H1 (cell line): ENCODE measurements around the gene NDST3.

Experiments
- CREB1 ChIP-seq: IDR thresholded peaks from 2 replicates; pipeline ENCODE4 v1.6.1; 2012; ENCODE audit warnings: inconsistent platforms
- GTF2F1 ChIP-seq: IDR thresholded peaks from 2 replicates; pipeline ENCODE4 v1.6.1; 2012; ENCODE audit warnings: low read depth, low read length, improper control_type of control experiment, borderline replicate concordance
- POLR2A ChIP-seq, 2 experiments: IDR thresholded peaks; 1 replicate in 1 of 2; 2 replicates in 1 of 2; pipeline ENCODE4 v1.6.1; 2011; ENCODE audit warnings: low read depth in 2 of 2, low read length in 2 of 2, mild to moderate bottlenecking in 2 of 2; ENCODE audit errors: control extremely low read depth in 1 of 2
- POLR2AphosphoS5 ChIP-seq: IDR thresholded peaks from 2 replicates; pipeline ENCODE4 v1.6.1; 2011; ENCODE audit warnings: low read depth, low read length
- TF ChIP-seq, protein P1 (sequence below), 3 experiments: IDR thresholded peaks; 1 replicate in 2 of 3; 2 replicates in 1 of 3; pipeline versions ENCODE4 v1.5.1 to v1.6.1; 2011; ENCODE audit warnings: low read length in 3 of 3, mild to moderate bottlenecking in 3 of 3, inconsistent platforms in 2 of 3, low read depth in 1 of 3, moderate library complexity in 1 of 3; ENCODE audit not compliant: insufficient read depth in 1 of 3; ENCODE audit errors: control extremely low read depth in 1 of 3

DNA sequence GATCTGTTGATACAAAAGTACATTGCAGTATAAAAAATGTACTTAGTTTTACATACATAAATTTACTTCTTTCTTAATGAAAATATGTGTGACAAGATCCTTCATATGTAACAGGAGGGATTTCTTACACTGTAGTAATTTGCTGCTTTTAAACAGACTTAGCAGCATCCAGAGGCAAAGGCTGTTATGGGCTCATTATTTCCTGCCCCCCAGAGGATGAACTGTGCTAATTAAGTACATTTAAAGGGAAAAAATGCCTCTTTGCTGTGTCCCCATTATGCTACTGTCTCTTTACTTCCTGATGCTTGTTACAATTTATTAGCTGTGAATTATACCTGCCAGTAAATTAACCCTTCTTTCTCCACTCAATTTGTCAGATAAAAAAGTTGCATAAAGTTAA, 47.1 kb downstream of the NDST3 start:
- TF ChIP-seq POLR2A (IDR thresholded peaks at IDR 0.05; ENCODE audit: control extremely low read depth in 1 of 2, low read depth in 2 of 2, low read length in 2 of 2) (no peak), GTF2F1 (no peak), POLR2AphosphoS5 (no peak), CREB1 (no peak)
- TF ChIP-seq, protein P1, sequence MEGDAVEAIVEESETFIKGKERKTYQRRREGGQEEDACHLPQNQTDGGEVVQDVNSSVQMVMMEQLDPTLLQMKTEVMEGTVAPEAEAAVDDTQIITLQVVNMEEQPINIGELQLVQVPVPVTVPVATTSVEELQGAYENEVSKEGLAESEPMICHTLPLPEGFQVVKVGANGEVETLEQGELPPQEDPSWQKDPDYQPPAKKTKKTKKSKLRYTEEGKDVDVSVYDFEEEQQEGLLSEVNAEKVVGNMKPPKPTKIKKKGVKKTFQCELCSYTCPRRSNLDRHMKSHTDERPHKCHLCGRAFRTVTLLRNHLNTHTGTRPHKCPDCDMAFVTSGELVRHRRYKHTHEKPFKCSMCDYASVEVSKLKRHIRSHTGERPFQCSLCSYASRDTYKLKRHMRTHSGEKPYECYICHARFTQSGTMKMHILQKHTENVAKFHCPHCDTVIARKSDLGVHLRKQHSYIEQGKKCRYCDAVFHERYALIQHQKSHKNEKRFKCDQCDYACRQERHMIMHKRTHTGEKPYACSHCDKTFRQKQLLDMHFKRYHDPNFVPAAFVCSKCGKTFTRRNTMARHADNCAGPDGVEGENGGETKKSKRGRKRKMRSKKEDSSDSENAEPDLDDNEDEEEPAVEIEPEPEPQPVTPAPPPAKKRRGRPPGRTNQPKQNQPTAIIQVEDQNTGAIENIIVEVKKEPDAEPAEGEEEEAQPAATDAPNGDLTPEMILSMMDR (IDR thresholded peaks at IDR 0.05; ENCODE audit: control extremely low read depth in 1 of 3, insufficient read depth in 1 of 3, low read depth in 1 of 3, low read length in 3 of 3), result no peak
